ENCODE results near the gene SGMS1. TPM values are rescaled to one million over a fixed set of nuclear protein-coding genes. Genes with fewer than 3 reads are reported as not detected.
A peak's percentile ranks its signal among the peaks of the same experiment; 100 is the strongest.

The SGMS1 gene
- total RNA-seq, 1 donor from 2014 or later: 25.6 TPM

- Mint-ChIP-seq H3K27ac (ENCODE audit: unreplicated experiment) (no peak overlapping the region), H3K27me3 (ENCODE audit: low read depth, unreplicated experiment) (no peaks in the 10 kb centered on the region), H3K4me3 (ENCODE audit: unreplicated experiment) (no peak overlapping the region), H3K9me3 (ENCODE audit: unreplicated experiment) (no peaks in the 10 kb centered on the region), H3K36me3 (ENCODE audit: low read depth, unreplicated experiment) (no peaks in the 10 kb centered on the region), H3K4me1 (ENCODE audit: low read depth, unreplicated experiment) (peaks cover 8% of the 10 kb centered on the region)
- Histone ChIP-seq H3K4me1 (ENCODE audit: insufficient read depth, low read length) (peaks cover 10% of the 10 kb centered on the region), H4K20me1 (ENCODE audit: insufficient read depth, low read length) (no peaks in the 10 kb centered on the region), H3K79me2 (ENCODE audit: insufficient read depth, low read length) (no peaks in the 10 kb centered on the region), H3K36me3 (ENCODE audit: insufficient read depth, low read length) (no peaks in the 10 kb centered on the region), H3K4me2 (ENCODE audit: low read length) (no peak overlapping the region), H3K9ac (ENCODE audit: low read length) (no peak overlapping the region), H3K27me3 (ENCODE audit: insufficient read depth, low read length) (no peaks in the 10 kb centered on the region), H3K27ac (ENCODE audit: low read depth, low read length) (no peak overlapping the region), H3K9me3 (ENCODE audit: insufficient read depth, low read depth, low read length) (no peaks in the 10 kb centered on the region), H2AFZ (ENCODE audit: low read depth, low read length) (no peak overlapping the region), H3K4me3 (ENCODE audit: insufficient read depth, low read depth, low read length) (no peak overlapping the region)
- TF ChIP-seq CTCF (IDR thresholded peaks at IDR 0.05; ENCODE audit: insufficient read depth, low read depth, low read length) (no peak), EZH2 (IDR thresholded peaks at IDR 0.05; ENCODE audit: insufficient read depth, low read length) (no peak)
- FAIRE-seq (no peak), DNase-seq (ENCODE audit: low read depth) (no peak)
Observed at GRCh38 chr10:50432211-50433009, 191.3 kb downstream of the SGMS1 start.

- peaks cover 7% of the 10 kb centered on the region for H3K4me1 Mint-ChIP-seq (ENCODE audit: low read depth, unreplicated experiment)
- peaks cover 10% of the 10 kb centered on the region for H3K4me1 ChIP-seq (ENCODE audit: insufficient read depth, low read length)
- H3K36me3 ChIP-seq (ENCODE audit: insufficient read depth, low read length): no peaks in the 10 kb centered on the region
- no peaks in the 10 kb centered on the region for H3K9me3 ChIP-seq (ENCODE audit: insufficient read depth, low read depth, low read length)
- no peak for TF ChIP-seq EZH2 (IDR thresholded peaks at IDR 0.05; ENCODE audit: insufficient read depth, low read length)
- no peaks in the 10 kb centered on the region for H3K27me3 ChIP-seq (ENCODE audit: insufficient read depth, low read length)
- no peak overlapping the region for H3K9ac ChIP-seq (ENCODE audit: low read length)
- H3K79me2 ChIP-seq (ENCODE audit: insufficient read depth, low read length): no peaks in the 10 kb centered on the region
- no peaks in the 10 kb centered on the region for H4K20me1 ChIP-seq (ENCODE audit: insufficient read depth, low read length)
- no peaks in the 10 kb centered on the region for H3K9me3 Mint-ChIP-seq (ENCODE audit: unreplicated experiment)
- FAIRE-seq (peak; percentile 9), DNase-seq (ENCODE audit: low read depth) (peak; percentile 83)
- no peak overlapping the region for H3K4me3 ChIP-seq (ENCODE audit: insufficient read depth, low read depth, low read length)
- no peaks in the 10 kb centered on the region for H3K27me3 Mint-ChIP-seq (ENCODE audit: low read depth, unreplicated experiment)
- H3K4me3 Mint-ChIP-seq (ENCODE audit: unreplicated experiment): no peak overlapping the region
- H2AFZ ChIP-seq (ENCODE audit: low read depth, low read length): no peak overlapping the region
- H3K27ac ChIP-seq (ENCODE audit: low read depth, low read length): peak overlapping the region; percentile 6
- H3K27ac Mint-ChIP-seq (ENCODE audit: unreplicated experiment): no peak overlapping the region
- no peaks in the 10 kb centered on the region for H3K36me3 Mint-ChIP-seq (ENCODE audit: low read depth, unreplicated experiment)
- H3K4me2 ChIP-seq (ENCODE audit: low read length): peak overlapping the region; percentile 73
Observed at GRCh38 chr10:50431791-50432190, 192.0 kb downstream of the SGMS1 start.

- no peaks in the 10 kb centered on the region for H3K27me3 ChIP-seq (ENCODE audit: insufficient read depth, low read length)
- H2AFZ ChIP-seq (ENCODE audit: low read depth, low read length): no peak overlapping the region
- peak overlapping the region; percentile 6 for H3K27ac ChIP-seq (ENCODE audit: low read depth, low read length)
- H3K9me3 ChIP-seq (ENCODE audit: insufficient read depth, low read depth, low read length): no peaks in the 10 kb centered on the region
- DNase-seq (ENCODE audit: low read depth) (peak; percentile 68), FAIRE-seq (peak; percentile 81)
- H3K4me3 ChIP-seq (ENCODE audit: insufficient read depth, low read depth, low read length): peak overlapping the region; percentile 26
- H3K27me3 Mint-ChIP-seq (ENCODE audit: low read depth, unreplicated experiment): no peaks in the 10 kb centered on the region
- peaks cover 10% of the 10 kb centered on the region for H3K4me1 ChIP-seq (ENCODE audit: insufficient read depth, low read length)
- H3K79me2 ChIP-seq (ENCODE audit: insufficient read depth, low read length): no peaks in the 10 kb centered on the region
- H3K27ac Mint-ChIP-seq (ENCODE audit: unreplicated experiment): no peak overlapping the region
- H3K36me3 Mint-ChIP-seq (ENCODE audit: low read depth, unreplicated experiment): no peaks in the 10 kb centered on the region
- H4K20me1 ChIP-seq (ENCODE audit: insufficient read depth, low read length): no peaks in the 10 kb centered on the region
- no peak overlapping the region for H3K9ac ChIP-seq (ENCODE audit: low read length)
- H3K4me3 Mint-ChIP-seq (ENCODE audit: unreplicated experiment): no peak overlapping the region
- TF ChIP-seq CTCF (IDR thresholded peaks at IDR 0.05; ENCODE audit: insufficient read depth, low read depth, low read length): no peak
- no peak for TF ChIP-seq EZH2 (IDR thresholded peaks at IDR 0.05; ENCODE audit: insufficient read depth, low read length)
- peaks cover 7% of the 10 kb centered on the region for H3K4me1 Mint-ChIP-seq (ENCODE audit: low read depth, unreplicated experiment)
- H3K36me3 ChIP-seq (ENCODE audit: insufficient read depth, low read length): no peaks in the 10 kb centered on the region
- no peaks in the 10 kb centered on the region for H3K9me3 Mint-ChIP-seq (ENCODE audit: unreplicated experiment)
- peak overlapping the region; percentile 73 for H3K4me2 ChIP-seq (ENCODE audit: low read length)
Observed at GRCh38 chr10:50431133-50431532, 192.6 kb downstream of the SGMS1 start.
